Activated CD4-positive, alpha-beta T cell treated with anti-CD3 and anti-CD28 coated beads, Interleukin-2, amount 50 U/mL, for 48 hours (primary cell): Measurements from ENCODE around the gene MTMR3.
A peak's percentile ranks its signal among the peaks of the same experiment; 100 is the strongest.
"Not testable (repeated sequence)": the region's sequence is repeated elsewhere in the genome, so short reads cannot be mapped to it uniquely, and the experiment has no call there.

Experiments used
- DNase-seq, 2 experiments: peaks; one replicate each; pipeline ENCODE4 v3.0.0-alpha.2; 2020

MTMR3 gene

DNA sequence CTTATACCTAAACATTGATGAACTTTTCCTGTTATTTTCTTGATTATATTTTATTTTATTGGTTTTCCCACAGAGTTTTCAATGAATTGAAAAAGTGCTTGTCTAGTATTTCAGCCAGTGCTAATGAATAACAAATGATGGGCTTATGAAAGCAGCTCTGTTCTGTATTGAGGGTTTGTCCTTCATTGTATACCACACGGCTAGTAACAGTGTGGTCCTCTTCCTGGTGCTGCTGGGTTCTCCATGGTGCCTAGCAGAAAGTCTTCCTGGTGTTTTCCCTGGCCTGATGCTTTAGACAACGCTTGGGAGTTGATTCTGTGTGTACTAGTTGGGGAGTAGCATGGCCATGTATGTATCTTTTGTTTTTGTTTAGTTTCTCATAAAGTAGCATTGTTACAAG lies 89.1 kb downstream of the MTMR3 start:
- DNase-seq, result no peak

DNA sequence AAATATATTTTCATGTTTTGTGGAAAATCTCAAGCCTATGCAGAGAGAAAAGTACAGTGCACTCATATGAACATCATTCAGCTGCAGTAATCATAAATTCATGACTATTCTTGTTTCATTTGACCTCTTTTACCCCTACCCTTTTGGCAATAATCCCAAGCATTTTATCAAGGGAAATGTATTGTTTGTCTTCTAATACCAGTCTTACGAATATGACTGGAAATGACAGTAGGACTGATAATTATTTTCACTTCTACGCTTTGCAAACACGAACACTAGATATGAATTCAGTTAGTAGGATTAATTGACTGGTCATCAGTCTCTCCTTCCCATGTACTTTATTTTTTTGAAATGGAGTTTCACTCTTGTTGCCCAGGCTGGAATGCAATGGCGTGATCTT lies 90.3 kb downstream of the MTMR3 start:
- DNase-seq, result no peak

DNA sequence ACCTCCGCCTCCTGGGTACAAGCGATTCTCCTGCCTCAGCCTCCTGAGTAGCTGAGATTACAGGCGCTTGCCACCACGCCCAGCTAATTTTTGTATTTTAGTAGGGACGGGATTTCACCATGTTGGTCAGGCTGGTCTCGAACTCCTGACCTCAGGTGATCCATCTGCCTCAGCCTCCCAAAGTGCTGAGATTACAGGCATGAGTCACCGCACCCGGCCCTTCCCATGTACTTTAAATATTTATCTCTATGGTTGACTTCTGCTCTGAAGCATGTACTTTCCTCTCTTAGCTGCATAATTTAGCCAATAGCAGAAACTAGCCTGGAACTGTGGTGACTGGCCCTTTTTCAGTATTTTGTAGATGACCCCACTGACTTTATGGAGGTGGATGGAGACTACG lies 90.7 kb downstream of the MTMR3 start:
- not testable (repeated sequence) for DNase-seq

DNA sequence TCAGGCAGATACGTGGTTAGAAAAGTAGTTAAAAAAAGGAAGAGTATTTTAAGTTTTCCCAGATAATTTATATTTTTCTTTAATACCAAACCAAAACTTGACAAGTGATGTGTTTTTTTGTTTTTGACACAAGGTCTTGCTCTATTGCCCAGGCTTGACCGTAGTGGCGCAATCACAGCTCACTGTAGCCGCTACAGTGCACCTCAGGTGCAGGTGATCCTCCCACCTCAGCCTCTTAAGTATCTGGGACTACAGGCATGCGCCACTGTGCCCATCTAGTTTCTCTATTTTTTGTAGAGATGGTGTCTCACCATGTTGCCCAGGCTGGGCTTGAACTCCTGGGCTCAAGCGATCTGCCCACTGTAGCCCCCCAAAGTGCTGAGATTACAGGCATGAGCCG lies 92.5 kb downstream of the MTMR3 start:
- no peak for DNase-seq

DNA sequence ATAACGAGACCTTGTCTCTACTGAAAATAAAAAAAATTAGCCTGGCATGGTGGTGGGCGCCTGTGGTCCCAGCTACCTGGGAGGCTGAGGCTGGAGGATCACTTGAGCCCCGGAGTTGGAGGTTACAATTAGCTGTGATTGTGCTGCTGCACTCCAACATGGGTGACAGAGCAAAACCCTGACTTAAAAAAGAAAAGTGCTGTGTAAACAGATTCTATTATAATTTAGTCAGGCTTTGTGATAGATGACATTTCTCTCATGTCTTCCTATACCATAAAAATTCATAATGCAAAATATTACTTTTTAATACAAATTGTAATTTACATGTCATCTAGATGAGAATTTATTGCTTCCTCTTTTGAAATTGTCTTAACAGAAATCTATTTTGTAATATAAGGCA lies 94.1 kb downstream of the MTMR3 start:
- no peak for DNase-seq

DNA sequence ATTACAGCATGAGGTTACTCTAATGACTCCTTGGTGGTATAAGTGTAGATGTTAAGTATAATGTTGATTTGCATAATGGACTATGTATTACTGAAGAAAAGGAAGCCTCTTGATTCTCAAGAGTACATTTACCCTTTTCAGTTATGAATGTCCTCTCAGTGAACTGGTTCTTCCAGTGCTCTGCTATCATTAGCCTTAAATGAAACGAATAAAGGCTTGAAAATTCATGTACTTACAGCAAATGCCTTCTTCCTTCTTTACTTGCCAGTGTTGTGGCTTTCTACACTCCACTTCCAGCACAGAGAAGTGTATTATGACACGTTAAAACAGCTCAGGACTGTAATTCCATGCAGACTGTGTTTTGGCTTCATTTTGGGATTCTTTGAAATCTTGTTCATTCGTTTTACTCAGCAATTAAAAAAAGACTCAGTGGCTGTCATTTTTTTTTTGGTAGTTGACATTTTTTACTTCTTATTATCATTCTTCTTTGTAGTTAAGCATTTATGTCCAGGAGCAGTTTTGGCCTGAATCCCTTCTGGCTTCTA lies 96.9 kb downstream of the MTMR3 start:
- DNase-seq, result no peak

DNA sequence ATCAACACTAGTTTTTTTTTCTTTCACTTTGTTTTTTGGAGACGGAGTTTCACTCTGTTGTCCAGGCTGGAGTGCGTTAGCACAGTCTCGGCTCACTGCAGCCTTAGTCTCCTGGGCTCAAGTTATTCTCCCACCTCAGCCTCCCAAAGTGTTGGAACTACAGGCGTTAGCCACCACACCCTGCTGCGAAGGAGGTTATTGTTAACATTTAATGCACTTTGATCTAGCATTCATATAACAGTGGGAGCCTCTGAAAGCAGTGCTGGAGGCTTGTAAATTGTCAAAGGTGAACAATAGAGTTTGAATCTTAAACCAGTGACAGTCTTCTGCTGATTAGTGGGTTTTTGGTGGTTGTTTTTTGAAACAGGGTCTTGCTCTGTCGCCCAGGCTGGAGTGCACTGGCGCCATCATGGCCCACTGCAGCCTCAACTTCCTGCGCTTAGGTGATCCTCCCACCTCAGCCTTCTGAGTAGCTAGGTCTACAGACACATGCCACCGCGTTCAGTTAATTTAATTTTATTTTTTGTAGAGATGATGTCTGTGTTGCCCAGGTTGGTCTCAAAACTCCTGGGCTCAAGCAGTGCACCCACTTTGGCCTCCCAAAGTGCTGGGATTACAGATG lies 100.4 kb downstream of the MTMR3 start:
- DNase-seq, result no peak

DNA sequence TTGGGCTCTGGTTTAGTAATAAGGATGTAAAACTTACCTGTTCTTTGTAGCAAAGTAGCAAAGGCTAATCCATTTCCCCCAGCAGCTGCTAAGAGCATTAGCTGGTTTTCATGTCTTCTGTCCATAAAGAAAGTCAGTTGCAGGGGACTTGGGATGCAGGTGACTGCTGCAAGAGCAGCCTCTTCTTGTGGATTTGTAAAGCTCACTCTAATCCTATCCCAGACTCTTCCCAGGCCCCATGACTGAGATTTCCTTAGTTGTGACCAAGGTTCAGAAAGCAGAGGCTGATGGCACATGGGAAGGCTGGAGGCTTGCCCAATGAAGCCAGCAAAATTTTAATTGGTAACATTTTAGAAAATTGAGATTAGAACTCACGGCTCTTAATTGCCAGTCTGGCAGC lies 102.9 kb downstream of the MTMR3 start:
- DNase-seq, result no peak

DNA sequence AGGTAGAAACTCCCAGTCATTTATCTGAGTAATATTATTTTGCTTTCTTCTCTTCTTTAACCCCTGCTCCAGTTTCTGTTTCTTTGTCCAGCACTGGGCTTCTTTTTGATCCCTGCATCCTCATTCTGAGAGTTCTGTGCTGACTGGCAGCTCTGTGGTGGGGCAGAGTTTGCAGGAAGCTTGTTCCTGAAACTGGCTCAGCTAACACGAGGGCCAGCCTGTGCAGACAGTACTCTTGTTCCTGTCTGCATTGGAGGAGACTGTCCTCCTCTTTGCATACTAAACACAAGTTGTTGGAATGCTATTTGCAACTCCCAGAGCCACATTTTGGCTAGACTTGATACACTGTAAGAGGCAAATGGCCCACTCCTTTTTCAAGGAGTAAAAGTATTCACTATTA lies 104.2 kb downstream of the MTMR3 start:
- DNase-seq, result no peak

DNA sequence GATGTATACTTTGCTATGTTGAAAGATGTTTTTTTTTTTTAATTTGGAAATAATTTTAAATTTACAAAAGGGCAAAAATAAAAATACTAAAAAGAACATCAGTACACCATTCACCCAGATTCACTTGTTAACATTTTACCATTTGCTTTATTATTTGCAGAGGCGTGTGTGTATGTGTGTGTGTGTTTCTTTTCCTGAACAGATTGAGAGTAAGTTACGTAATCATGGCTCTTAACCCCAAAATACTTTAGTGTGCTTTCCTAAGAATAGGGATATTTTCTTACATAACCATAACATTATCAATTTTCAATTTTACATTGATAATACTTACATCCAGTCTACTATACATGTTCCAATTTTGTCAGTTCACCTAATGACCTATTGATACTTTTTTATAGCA lies 105.7 kb downstream of the MTMR3 start:
- no peak for DNase-seq

DNA sequence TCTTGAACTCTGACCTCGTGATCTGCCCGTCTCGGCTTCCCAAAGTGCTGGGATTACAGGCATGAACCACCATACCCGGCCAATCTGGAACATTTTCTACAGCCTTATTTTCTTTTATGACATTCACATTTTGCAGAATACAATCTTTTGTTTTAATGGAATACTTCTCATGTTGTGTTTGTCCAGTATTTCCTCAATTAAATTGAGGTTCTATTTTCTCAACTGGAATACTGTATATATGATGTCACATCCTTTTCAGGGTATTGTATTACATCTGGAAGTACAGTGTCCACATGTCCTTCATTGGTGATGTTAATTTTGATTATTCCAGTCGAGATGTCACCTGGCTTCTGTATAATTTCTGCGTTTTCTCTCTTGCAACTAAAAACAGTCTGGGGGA lies 106.5 kb downstream of the MTMR3 start:
- DNase-seq, result no peak

DNA sequence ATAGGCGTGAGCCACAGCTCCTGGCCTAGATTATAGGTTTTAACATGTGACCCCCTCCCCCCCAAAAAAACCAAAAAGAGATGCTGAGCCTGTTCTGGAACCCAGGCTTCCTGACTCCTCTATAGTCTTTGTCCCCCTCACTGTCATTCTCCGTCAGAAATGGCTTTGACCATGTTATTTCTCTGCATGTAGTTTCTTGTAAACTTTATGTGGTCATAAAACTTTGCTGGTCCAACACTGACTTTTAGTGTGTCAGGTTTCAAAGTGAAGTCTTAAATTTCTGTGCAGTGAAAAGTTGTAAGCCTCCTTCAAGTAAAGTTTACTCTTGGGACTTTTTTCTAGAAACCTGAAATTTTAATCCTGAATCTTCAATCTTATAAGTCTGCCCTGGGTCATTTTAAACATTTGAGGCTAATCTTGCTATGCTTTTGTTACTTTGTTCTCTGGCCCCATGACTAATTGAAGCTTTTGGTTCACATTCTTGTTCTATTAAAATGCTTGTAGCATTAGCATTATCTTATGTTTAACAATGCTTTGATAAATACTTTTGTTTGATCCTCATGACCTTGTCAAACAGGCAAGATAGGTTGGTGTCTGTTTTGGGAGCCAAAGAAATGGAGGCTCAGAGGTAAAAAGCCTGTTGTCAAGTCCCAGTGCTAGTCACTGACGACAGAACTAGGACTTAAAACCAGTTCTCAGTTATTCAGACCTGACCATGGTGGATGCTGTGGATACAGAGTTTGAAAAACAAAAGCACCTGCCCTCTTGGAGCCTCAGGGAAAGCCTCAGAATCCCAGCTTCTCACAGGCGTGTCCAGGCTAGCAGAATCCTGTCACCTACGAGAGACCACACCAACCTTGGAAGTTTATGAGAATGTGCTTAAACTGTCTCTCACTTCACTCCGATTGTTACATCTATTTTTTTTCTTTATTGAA lies 109.6 kb downstream of the MTMR3 start:
- no peak for DNase-seq

DNA sequence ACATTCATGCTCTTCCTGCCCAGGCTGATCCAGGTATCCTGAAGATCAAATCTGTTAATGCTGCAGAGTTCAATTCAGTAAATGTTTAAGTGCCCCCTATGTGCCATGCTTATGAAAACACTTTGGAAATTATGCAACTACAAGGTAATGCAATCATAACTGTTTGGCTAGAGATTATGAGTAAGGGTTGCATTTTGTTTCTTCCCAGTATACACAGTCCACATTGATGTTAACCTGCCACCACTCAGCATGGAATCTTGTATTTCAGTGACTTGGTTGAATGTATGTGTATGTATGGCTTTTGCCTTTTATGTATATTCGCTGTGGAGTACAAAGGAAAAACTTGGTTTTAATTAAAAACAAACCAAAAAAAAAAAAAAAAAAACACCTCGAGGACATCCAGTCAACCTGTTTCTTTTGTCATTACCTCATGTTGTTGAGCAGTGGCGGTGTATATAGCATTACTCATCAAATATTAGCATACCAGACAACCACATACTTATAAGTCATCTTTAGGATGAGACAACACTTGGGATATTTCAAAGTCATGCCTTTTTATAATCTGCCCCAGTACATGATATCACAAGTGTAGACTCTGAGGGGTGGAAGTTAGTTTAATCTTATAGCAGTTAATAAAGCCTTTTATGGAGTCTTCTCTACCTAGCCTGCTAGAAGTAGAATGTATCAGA lies 111.2 kb downstream of the MTMR3 start:
- DNase-seq, result no peak

DNA sequence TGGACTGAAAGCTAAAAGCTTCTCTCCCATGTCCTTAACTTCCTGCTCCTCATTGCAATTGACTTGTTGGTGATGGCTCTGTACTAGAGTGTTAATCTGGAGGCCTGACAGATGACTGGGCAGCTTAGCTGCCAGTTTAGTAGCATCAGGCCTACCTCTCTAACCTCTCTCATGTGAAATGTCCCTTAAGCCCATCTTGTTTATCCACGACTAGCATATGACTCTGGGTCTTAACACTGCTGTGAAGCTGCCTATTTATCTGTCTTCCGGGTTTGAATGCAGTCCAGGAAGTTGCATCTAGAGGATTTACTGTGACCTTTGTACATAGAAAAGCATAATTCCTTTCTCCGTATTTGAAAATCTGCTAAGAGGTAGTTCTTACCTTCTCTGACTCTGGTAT lies 112.0 kb downstream of the MTMR3 start:
- DNase-seq, result no peak

DNA sequence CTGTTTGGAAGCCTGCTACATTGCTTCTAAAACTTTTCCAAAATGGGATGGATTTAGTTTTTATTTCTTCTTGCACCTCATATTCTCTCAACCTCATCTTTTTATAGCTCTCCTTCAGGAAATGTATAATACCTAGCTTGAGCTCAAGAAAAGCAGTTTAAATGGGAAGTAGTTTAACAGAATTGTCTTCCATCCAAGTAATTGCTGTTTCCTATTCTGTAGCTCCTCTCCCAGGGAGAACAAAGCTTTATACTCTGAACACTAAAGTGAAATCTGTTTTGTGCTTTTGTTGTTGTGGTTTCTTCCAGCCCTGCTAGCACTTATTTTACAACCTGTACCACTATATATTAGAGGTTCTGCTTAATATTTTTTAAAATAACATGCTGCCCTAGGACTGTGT lies 114.1 kb downstream of the MTMR3 start:
- DNase-seq, result no peak

DNA sequence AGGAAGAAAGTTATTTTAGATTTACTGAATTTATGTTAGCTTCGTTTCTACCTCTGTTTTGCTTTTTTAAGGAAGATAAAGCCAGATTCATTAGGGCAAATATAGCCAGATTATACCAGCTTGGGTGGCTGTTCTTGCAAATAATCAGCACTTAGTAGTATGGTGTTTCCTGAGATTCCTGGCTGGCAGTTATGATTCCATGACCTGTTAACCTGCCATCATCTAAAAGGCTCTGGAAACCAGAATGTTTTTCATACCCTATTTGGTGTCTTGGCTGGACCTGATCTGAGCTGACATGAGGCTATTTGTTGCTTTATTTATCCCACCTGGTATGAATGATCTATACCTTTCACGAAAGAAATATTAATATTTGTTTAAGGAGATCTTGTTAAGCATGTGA lies 114.5 kb downstream of the MTMR3 start:
- no peak for DNase-seq

DNA sequence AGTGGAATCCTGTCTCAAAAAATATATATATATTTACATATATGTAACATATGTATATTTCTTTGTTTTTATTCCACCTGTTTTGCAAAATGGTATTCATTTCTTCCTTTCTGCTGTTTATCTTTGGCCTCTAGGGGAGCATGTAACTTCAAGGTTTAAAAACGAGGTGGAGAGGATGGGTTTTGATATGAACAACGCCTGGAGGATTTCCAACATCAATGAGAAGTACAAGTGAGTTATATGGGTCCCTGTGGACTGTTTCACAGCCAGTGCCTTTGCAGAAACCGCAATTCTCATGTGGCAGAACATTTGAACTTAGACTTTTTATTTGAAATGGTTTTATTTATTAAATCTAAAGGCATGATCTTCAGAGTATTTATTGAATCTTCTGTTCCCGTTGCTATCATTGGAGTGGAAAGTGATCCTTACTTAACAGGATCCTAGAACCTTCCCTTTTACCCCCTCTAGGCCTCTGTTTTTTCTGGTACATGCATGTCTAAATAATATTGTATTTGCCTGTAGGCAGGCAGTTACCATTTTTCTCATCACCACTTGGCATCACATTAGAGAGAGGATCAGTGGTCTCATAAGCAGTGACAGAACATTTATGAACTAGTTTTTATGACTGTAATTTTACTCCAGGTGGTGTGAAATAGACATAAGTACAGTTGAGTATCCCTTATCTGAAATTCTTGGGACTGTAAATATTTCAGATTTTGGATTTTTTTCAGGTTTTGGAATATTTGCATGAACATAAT lies 115.8 kb downstream of the MTMR3 start:
- no peak for DNase-seq

DNA sequence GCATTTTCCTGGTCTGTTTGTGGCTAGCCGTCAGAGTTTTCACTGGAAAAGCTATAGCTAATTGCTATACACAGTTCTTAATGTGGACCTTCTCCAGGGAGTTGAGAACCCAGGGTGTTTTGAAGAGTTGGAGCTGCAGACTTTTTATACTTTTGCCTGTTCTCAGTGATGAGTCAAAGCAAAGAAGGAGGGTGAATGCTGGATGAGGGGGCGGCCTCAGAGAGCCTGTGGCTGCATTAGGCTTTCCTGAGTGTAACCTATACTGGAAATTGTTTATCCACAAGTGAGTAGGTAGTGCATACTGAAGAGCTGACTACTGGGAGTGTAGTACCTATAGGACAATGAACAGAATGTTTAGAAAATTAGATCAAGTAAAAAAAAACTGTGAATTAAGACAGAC lies 117.6 kb downstream of the MTMR3 start:
- peak; percentile 26 to 32 for DNase-seq

DNA sequence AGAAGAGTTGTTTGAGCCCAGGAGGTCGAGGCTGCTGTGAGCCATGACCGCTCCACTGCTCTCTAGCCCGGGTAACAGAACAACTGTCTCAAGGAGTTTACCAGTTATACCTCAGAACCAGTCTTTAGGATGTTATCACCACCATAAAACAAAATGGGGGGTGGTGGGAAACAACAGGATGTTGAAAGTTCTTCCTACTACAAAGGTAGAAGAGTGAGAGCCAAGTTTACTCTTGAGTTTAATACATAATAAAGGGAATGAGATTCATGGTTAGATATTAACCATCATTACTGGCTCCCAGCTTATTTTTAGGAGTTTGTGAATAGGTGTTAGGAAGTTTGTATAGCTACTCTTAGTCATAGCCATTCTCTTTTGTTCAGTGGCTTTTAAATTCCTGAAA lies 118.5 kb downstream of the MTMR3 start:
- no peak for DNase-seq

DNA sequence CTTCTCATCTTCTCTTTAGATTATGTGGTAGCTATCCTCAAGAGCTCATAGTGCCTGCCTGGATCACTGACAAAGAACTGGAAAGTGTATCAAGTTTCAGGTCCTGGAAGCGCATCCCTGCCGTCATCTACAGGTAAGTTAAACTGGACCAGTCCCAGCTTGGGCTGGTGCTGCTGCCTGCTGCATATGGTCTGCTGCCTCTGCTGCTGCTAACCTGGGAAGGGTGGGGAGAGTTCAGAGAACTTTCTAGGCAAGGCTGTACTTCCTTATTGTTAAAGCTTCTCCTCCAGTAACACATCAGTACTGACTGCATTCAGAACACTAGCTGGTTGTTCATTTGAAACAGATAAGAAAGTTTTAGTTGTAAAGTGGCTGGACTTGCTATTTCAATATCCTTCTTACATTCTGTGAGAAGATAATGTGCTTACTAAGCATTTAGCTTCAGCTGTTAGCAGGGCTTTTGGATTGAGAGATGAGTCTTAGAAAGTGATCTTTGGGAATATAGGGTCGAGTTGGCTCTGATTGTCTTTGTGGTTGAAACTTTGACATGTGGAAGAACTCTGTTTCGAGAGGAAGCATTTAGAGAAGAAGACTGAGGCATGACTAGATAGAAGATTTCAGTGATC lies 120.0 kb downstream of the MTMR3 start:
- DNase-seq, result no peak

DNA sequence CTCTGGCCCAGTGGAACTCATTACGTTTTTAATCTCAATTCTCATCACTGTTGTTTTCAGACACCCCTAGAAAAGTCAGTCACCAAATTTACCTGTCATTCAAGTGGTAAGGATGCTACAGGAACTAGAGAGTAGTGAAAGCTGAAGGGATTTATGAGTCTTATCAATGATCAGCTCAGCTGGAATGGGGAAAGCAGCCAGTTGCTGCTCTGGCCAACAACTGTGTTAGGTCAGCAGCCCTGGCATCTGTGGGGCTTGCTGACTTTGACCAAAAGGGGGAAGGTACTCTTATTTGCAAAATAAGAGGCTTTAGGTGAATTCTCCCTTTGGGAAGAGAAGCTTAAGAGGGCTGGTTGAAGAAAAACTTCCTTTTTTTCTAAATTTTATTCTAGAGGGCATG lies 121.1 kb downstream of the MTMR3 start:
- DNase-seq, result no peak

DNA sequence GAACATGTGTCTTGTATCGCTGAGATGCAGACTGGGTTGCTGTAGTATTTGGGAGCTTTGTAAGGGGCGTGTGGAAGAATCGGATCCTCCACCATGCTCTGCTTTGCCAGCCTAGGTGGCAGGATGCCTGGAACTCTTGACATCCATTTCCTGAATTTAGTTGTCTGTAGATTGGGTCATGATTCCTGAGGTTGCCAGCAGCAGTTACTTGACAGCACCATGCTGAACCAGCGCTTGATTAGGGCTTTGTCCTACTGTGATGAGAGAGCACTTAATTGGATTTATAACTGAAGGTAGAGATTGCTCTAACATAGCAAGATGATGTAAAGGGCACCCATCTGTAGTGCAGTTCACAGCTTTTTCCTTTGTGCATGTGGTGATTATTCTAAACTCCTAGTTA lies 121.7 kb downstream of the MTMR3 start:
- no peak for DNase-seq
